Activated CD4-positive, CD25-positive, alpha-beta regulatory T cell (primary cell): Measurements from ENCODE around the gene NDST1.
"Not testable (repeated sequence)": the region's sequence is repeated elsewhere in the genome, so short reads cannot be mapped to it uniquely, and the experiment has no call there.

Experiments used
- DNase-seq, 4 experiments: peaks; one replicate each; lab custom pipeline; 2025; lab: John Stamatoyannopoulos, UW

The NDST1 gene

GRCh38 chr5:150507474-150508276 lies at the start of gene NDST1:
NDST1 (plus strand) TSS chr5:150508131; CDS start chr5:150521255, 13,124 bp downstream.
- DNase-seq = no peak

GRCh38 chr5:150458802-150459557 lies 49.0 kb upstream of the NDST1 start:
- peak; percentile 66 to 85 (median 80) for DNase-seq

- no peak for DNase-seq
These were observed 47.1 kb upstream of the NDST1 start for GRCh38 chr5:150460781-150461180.

GRCh38 chr5:150461231-150461630 lies 46.7 kb upstream of the NDST1 start:
- no peak for DNase-seq

GRCh38 chr5:150464554-150465012 lies 43.3 kb upstream of the NDST1 start:
- DNase-seq = no peak

- DNase-seq = no peak
These were observed 42.0 kb upstream of the NDST1 start for GRCh38 chr5:150465927-150466326.

- DNase-seq = no peak
These were observed 39.7 kb upstream of the NDST1 start for GRCh38 chr5:150468206-150468605.

- DNase-seq = no peak
These were observed 38.0 kb upstream of the NDST1 start for GRCh38 chr5:150469718-150470469.

GRCh38 chr5:150473673-150474358 lies 34.1 kb upstream of the NDST1 start:
- no peak for DNase-seq

GRCh38 chr5:150476568-150476967 lies 31.4 kb upstream of the NDST1 start:
- DNase-seq = not testable (repeated sequence)

GRCh38 chr5:150479416-150479815 lies 28.5 kb upstream of the NDST1 start:
- no peak for DNase-seq

- DNase-seq = no peak
These were observed 26.3 kb upstream of the NDST1 start for GRCh38 chr5:150481708-150481965.

- DNase-seq = no peak
These were observed 25.9 kb upstream of the NDST1 start for GRCh38 chr5:150481972-150482406.

- DNase-seq = no peak
These were observed 22.8 kb upstream of the NDST1 start for GRCh38 chr5:150484964-150485692.

- DNase-seq = no peak
These were observed 22.1 kb upstream of the NDST1 start for GRCh38 chr5:150485693-150486401.

GRCh38 chr5:150486402-150487198 lies 21.3 kb upstream of the NDST1 start:
- peak in 2 of 4 experiments; percentile 17 to 25 for DNase-seq

- no peak for DNase-seq
These were observed 20.5 kb upstream of the NDST1 start for GRCh38 chr5:150487199-150488061.

- DNase-seq = no peak
These were observed 19.2 kb upstream of the NDST1 start for GRCh38 chr5:150488519-150489359.
